Epithelial cell of proximal tubule (primary cell): Measurements from ENCODE around the gene OSBP2. TPM values are rescaled to one million over a fixed set of nuclear protein-coding genes. Genes with fewer than 3 reads are reported as not detected.

Source experiments
- DNase-seq: peaks from one replicate; pipeline ENCODE4 v3.0.0-alpha.2; 2011; ENCODE audit warnings: low read depth
- H3K4me3 ChIP-seq: 2 replicates; pipeline ENCODE4 v1.5.1; 2011; ENCODE audit warnings: low read depth, mild to moderate bottlenecking, low read length
- CTCF ChIP-seq: conservative IDR thresholded peaks from 2 replicates; pipeline ENCODE4 v1.5.1; 2012; ENCODE audit warnings: low read depth, mild to moderate bottlenecking, low read length
- total RNA-seq: library from RNA; depleted of rRNA; stranded (reverse); fragments of >200 nt; gene quantifications from 2 replicates; pipeline ENCODE4 v1.2.3, GENCODE V29; 2015

OSBP2 gene
- total RNA-seq, 1 donor from 2014 or later: 1.3 TPM

GRCh38 chr22:30777587-30777986 is 82.9 kb downstream of the OSBP2 start:
- TF ChIP-seq CTCF: no peak
- H3K4me3 ChIP-seq: no peak overlapping the region
- no peak for DNase-seq

DNA sequence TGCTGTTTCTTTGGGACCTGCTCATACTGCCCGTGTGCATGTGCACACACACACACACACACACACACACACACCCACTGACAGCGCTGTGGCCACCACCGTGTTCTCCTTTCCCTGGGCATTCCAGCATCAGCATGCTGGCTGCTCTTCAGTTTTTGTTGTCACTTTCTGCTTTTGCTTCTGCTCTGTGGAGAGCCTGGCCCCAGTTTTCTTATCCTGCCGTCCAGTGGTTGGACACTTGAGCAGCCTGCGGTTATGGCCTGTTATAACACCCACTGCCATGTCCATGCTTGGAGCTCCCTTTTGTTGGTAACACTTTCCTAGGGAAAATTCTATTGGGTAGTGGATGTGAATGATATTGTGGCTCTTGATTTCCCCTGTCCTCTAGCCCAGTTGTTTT is 83.6 kb downstream of the OSBP2 start:
- H3K4me3 ChIP-seq: no peak overlapping the region
- TF ChIP-seq CTCF: no peak
- DNase-seq: no peak

DNA sequence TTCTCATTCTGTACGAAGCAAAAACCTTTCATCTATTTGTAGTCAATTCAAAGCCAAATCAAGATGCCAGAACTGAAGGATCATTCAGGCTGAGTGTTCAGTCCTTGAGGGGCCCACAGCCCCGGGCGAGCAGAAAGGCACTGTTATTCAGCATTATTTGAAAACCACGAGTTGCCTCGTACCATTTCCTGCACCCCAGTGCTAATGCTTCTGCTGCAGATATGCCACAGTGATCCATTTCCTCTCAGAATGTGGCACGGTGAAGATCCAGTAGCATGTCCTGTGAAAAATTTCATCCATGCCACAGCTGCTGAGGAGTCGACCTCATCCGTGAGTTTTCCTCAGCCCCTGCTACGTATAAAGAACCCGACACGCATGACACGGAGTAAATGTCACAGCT is 85.4 kb downstream of the OSBP2 start:
- DNase-seq: no peak
- no peak overlapping the region for H3K4me3 ChIP-seq
- no peak for TF ChIP-seq CTCF

- H3K4me3 ChIP-seq: no peak overlapping the region
- DNase-seq: no peak
- TF ChIP-seq CTCF: no peak
Observed at GRCh38 chr22:30781271-30781875, 86.7 kb downstream of the OSBP2 start.

DNA sequence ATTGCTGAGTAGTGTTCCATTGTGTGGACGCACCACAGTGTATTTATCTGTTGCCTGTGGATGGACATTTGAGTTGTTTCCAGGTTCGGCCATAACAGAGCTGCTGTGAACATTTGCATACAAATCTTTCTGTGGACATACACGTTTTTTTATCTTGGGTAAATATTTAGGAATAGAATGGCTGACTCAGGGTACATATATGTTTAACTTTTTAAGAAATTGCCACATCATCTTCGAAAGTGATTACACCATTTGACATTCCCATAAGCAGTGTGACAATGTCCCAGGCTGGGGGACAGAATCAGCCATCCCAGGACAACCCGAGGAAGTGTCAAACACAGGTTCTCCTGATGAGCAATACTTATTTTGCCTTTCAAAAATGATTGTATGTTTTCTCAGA is 87.9 kb downstream of the OSBP2 start:
- H3K4me3 ChIP-seq: no peak overlapping the region
- no peak for DNase-seq
- no peak for TF ChIP-seq CTCF

DNA sequence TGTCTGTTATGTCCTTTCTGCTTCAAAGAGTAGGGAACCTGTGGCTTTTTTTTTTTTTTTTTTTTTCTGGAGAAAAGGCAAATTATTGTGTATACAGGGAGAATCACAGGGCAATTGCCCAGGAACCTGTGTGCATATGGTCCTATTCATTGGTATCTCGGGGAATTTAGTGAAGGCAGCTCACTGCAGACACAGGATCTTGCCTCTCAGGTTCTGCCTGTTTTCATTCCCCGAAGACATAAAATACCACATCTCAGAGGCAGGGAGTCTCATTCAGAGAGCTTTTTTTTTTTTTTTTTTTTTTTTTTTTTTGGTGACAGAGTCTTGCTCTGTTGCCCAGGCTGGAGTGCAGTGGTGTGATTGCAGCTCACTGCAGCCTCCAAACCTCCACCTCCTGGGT is 88.3 kb downstream of the OSBP2 start:
- TF ChIP-seq CTCF: no peak
- H3K4me3 ChIP-seq: no peak overlapping the region

GRCh38 chr22:30785527-30785926 is 90.9 kb downstream of the OSBP2 start:
- DNase-seq: no peak
- H3K4me3 ChIP-seq: no peak overlapping the region
- TF ChIP-seq CTCF: no peak

More for the DNA sequence above, 88.3 kb downstream of the OSBP2 start:
- no peak for DNase-seq
